Activated T-cell treated with anti-CD3 and anti-CD28 coated beads for 48 hours (primary cell): ENCODE data around the gene SERPINA5.
"Not testable (repeated sequence)": the region's sequence is repeated elsewhere in the genome, so short reads cannot be mapped to it uniquely, and the experiment has no call there.

Source experiments
- DNase-seq: peaks from one replicate; pipeline ENCODE4 v3.0.0-alpha.2; 2020; ENCODE audit warnings: low read depth

The SERPINA5 gene

DNA sequence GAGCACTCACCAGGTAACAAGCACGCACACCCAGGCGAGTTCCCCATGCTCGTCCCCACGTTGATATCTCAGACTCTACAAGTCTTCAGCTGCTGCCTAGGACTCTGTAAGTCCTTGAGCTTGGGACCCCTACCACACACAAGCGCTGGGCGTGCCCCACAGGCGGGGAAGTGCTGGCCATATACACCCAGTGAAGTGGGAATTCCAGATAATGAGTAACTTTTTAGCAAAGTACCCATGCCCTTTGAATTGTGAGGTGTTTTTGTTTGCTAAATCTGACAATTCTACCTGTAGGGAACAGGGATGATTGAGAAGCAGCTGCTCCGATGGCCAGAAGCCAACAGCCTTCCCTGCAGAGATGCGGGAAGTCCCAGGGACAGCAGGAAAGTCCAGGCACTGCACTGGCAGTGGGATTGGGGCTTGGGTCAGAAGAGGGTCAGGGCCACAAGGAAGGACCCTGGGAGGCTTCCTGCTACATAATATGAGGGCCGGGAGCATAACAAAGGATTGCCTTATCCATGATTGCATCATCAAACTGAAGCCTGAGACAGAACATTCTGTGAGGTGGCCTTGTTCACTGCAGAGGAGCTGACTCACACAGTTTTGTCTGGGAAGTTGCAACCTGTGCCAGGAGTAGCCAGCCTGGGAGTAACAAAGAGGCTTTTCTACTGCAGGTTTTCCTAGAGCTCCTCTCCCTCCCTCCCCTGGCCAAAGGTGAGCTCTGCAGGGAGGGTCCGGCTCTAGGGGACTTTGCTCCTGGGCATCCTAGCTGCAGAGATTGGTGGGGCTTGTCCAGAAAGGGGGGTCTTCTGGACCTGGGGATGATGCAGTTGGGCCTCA lies 17.8 kb downstream of the SERPINA5 start:
- DNase-seq: no peak

DNA sequence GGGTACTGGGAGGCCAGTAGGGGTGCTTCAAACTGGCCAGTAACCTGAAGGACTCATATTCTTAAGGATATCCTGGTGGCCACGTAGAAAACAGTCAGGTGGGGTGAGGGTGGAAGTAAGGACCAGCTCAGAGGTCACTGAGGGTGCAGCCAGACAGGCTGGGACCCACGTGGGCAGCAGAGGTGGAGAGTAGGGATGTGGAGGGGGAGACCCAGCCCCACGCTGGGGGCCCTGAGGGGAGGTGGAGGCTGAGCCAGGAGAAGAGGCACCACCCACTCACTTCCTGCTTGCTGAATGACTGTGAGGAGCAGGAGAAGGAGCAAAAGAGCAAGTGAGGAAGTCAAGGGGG lies 18.4 kb downstream of the SERPINA5 start:
- no peak for DNase-seq

- DNase-seq: no peak
Measured at GRCh38 chr14:94600148-94600545, 18.9 kb downstream of the SERPINA5 start.

- no peak for DNase-seq
Measured at GRCh38 chr14:94601884-94602391, 20.7 kb downstream of the SERPINA5 start.

- DNase-seq: no peak
Measured at GRCh38 chr14:94602722-94603121, 21.5 kb downstream of the SERPINA5 start.

- DNase-seq: no peak
Measured at GRCh38 chr14:94605361-94605760, 24.1 kb downstream of the SERPINA5 start.

DNA sequence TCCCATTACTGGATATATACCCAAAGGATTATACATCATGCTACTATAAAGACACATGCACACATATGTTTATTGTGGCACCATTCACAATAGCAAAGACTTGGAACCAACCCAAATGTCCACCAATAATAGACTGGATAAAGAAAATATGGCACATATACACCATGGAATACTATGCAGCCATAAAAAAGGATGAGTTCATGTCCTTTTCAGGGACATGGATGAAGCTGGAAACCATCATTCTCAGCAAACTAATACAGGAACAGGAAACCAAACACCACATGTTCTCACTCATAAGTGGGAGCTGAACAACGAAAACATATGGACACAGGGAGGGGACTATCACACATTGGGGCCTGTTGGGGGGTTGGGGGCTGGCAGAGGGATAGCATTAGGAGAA lies 27.7 kb downstream of the SERPINA5 start:
- DNase-seq: not testable (repeated sequence)

DNA sequence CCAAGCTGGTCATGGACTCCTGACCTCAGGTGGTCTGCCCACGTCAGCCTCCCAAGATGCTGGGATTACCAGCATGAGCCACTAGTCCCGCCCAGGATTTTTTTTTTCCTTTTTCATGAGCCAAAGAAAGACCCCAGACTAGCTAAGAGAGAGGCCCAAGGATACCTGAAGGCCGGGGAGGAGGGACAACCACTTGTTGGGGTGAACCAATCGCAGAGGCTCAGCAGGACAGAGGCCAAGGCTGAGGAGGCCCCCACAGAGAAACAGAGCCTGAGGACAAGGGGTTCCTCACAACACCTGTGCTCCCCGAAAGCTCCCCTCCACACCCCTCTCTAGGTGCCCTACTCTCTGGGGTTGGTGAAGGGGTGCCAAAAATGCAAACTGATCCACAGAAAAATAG lies 30.0 kb downstream of the SERPINA5 start:
- DNase-seq: no peak

DNA sequence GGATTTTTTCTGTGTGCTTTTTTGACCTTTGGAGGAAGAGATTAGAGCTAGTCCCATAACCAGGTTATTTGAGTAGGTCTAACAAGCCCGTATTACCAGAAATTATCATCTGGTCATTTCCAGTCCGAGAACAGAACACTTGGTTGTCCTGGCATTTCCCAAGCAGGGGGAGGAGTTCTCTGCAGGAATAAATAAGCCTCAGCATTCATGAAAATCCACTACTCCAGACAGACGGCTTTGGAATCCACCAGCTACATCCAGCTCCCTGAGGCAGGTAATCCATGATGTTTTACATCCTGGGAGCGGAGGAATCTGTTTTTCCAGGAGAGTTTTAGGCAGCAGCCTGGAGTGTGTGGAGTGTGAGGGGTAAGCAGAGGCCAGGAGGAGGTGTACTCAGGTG lies 30.9 kb downstream of the SERPINA5 start, which contains the start of gene SERPINA3:
Gene SERPINA3, plus strand, starts transcription at position 218 of the 400 bp plus-strand sequence. CDS start 2,051 bp downstream, outside the sequence.
- no peak for DNase-seq

- no peak for DNase-seq
Measured at GRCh38 chr14:94612580-94613554, 31.6 kb downstream of the SERPINA5 start.

- no peak for DNase-seq
Measured at GRCh38 chr14:94613720-94614644, 32.8 kb downstream of the SERPINA5 start.

GRCh38 chr14:94614802-94615201 lies 33.6 kb downstream of the SERPINA5 start:
- no peak for DNase-seq

GRCh38 chr14:94615254-94615653 lies 34.0 kb downstream of the SERPINA5 start:
- no peak for DNase-seq

GRCh38 chr14:94615823-94616570 lies 34.8 kb downstream of the SERPINA5 start:
- no peak for DNase-seq

- DNase-seq: no peak
Measured at GRCh38 chr14:94617366-94617941, 36.2 kb downstream of the SERPINA5 start.

DNA sequence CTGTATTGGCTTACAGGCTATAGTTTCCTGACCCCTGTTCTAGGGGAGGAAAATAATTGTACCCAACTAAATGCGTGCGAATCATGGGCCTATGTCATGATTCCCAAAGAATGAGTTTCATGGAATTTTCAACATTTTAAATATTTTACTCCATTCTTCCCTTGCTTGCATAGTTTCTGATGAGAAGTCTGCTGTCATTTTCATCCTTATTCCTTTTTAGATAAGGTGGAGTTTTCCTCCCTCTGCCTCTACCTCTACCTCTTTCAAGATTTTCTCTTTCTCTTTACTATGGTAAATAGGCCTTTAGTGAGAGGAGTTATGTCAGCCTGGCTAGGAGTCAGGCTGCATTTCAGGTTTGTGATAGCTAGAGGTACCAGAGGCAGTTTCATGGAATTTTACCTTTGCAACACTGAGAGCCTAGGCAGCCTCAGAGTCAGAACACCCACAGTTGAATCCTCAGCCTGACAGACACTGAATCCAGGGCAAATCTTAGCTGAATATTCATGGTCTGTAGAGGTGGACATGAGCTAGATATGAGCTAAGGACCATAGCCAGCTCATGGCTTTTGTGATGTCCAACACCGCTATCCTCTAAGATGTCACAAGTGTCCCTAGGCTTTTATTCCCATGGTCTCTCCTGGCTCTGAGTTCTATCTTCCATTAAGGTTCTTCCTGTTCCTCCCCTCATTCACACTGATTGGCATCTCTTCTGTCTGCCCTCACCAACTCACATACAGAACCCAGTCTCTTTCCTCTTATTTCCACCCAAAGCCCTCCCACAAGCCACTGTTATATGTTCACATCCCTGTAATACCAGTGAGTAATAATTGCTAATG lies 37.0 kb downstream of the SERPINA5 start:
- DNase-seq: no peak

DNA sequence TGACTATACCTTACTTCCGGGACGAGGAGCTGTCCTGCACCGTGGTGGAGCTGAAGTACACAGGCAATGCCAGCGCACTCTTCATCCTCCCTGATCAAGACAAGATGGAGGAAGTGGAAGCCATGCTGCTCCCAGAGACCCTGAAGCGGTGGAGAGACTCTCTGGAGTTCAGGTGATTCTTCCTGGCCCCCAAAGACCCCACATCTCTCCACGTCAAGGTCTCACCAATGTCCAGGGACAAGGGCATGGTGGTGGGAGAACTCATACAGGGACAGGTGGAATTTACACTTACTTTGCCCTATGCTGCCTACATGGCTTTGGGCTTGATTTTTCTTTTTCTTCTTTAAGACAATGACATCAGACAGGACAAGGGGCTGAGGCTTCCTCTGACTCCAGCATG lies 38.1 kb downstream of the SERPINA5 start:
- no peak for DNase-seq

DNA sequence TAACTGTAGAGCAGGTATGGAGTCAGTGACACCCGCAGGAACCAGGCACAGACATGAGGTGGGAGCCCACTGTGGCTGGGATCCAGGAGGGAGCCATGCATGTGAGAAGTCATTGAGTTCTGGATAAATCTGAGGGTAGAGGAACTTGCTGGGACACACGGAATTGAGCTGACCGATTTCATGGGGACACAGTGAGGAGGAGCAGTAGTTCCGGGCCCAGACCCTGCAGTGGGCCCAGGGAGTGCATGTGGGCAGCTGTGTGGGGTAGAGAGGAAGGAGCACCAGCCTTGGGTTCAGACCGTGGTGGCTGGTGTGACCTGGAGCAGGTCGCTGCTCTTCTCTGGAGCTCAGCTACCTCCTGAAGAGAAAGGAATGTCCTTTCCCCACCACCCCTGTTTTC lies 39.4 kb downstream of the SERPINA5 start:
- no peak for DNase-seq

DNA sequence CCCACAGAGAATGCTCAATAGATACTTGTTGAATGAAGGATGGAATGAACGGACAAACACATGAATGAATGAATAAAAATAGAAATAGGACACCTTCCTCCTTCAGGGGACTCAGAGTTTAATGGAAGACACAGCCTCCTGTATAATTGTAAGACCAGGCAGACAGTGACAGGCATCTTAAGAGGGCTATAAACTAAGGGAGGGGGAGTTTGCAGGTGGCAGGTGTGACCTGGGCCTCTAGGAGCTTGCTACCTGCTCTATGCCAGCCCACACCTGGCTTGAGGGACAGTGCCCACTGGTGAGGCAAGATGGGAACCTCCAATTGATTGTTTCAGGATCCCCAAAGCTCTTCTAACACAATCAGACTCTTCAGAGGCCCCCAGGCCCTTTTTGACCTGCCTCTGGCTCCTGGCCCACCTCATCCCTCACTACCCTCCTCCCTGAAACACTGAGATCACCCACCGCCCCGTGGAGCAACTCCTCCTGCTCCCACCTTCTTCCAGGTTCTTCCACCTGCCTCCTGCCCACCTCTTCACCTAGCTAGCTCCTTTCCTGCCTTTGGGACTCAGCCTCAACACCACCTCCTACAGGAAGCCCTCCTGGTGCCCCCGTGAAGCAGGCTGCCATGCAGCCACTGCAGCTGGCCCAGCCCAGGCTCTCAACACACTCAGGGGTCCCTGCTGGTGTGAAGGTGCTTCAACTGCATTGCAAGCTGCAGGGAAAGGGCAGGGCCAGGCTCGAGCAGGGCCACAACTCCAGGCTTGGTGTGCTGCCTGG lies 40.3 kb downstream of the SERPINA5 start:
- no peak for DNase-seq
